ENCODE measurements around the gene KRTAP13-1.

KRTAP13-1 gene

GRCh38 chr21:30395731-30396130 is at the start of gene KRTAP13-1:
Gene KRTAP13-1 (plus strand): TSS chr21:30396031. CDS start chr21:30396087, 56 bp downstream.
- no peak for DNase-seq (ENCODE audit: low spot score)

GRCh38 chr21:30348506-30348905 is 47.3 kb upstream of the KRTAP13-1 start, which contains the start of gene KRTAP23-1:
Gene KRTAP23-1 (minus strand): TSS chr21:30348606. CDS start chr21:30348606, 0 bp downstream.
- DNase-seq (ENCODE audit: low spot score), result no peak

DNA sequence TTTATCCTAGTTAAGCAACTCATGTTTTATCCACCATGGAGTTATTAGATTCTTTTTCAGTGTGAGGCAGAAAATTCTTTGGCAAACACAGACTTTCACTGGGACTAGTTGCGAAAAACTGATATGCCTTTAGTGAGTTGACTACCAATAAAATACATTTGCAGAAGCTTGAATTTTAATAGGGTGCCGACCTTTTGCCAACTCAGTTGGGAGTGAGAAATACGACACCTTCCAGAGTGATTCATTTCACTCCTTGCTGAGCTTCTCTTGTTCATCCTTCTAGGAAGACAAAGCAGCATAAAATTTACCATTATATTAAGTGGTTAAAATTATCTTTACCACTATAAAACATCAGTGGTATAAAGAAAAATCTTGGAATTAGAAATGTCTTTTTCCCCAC is 46.3 kb upstream of the KRTAP13-1 start:
- DNase-seq (ENCODE audit: low spot score), result no peak

DNA sequence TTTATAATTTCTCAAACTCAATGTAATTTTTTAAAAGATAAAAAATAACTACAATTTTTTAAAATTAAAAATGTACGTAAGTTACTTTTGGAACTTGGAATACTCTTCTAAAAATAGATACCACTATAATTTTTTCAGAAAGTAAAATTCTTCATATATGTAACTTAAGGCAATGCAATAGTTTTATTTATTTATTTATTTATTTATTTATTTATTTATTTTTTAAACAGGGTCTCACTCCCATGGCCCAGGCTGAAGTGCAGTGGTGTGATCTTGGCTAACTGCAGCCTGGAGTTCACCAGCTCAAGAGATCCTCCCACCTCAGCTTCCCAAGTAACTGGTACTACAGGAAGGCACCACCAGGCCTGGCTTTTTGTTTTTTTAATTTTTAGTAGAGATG is 44.3 kb upstream of the KRTAP13-1 start:
- DNase-seq (ENCODE audit: low spot score), result no peak

DNA sequence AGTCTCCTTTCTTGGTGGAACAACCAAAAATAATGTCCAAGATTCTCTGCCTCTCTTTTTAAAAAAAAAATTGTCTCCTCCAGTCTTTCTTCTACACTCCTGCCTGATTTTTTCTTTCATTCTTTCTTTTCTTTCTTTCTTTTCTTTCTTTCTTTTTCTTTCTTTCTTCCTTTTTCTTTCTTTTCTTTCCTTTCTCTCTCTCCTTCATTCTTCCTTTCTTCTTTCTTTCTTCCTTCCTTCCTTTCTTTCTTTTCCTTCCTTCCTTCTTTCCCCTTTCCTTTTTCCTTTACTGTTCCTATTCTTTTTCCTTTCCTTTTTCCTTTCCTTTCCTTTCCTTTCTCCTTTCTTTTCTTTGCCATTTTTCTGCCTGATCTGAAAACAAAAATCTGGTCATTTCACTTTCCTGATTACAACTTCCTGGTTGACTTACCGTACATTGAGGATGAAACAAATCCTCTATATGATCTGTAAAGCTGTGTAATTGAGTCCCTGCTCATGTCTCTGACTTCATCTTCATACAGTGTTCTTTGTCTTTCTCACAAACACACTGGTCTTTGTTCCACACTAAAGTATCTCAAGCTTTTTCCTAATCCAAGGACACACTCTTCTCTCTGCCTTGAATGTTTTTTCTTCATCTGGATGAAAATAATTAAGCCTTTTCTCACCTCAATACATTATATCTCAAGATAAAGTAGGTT is 41.4 kb upstream of the KRTAP13-1 start:
- DNase-seq (ENCODE audit: low spot score), result no peak

DNA sequence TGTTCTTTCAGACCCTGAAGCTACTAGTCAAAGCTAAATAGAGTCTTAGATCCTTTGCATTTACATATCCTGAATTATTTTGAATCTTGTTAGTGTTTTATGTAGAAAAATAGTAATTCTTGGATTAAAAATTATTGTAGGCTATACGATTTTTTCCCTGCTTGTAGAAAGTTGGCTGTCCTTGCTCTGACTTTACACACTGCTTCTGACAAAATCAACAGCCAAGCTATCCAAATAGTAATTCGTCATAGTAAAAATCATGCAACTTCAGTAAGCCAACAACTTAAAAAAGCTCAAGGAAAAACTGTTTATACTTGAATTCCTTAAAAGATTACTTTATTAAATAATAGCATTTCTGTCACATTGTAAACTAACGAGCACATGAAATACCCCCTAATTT is 39.9 kb upstream of the KRTAP13-1 start:
- DNase-seq (ENCODE audit: low spot score), result no peak

- no peak for DNase-seq (ENCODE audit: low spot score)
Measured at GRCh38 chr21:30372139-30372770, 23.6 kb upstream of the KRTAP13-1 start, which contains the start of gene KRTAP13-2. Gene KRTAP13-2 (minus strand): TSS chr21:30372271. CDS start chr21:30372213, 58 bp downstream.

- no peak for DNase-seq (ENCODE audit: low spot score)
Measured at GRCh38 chr21:30382201-30382600, 13.6 kb upstream of the KRTAP13-1 start.

DNA sequence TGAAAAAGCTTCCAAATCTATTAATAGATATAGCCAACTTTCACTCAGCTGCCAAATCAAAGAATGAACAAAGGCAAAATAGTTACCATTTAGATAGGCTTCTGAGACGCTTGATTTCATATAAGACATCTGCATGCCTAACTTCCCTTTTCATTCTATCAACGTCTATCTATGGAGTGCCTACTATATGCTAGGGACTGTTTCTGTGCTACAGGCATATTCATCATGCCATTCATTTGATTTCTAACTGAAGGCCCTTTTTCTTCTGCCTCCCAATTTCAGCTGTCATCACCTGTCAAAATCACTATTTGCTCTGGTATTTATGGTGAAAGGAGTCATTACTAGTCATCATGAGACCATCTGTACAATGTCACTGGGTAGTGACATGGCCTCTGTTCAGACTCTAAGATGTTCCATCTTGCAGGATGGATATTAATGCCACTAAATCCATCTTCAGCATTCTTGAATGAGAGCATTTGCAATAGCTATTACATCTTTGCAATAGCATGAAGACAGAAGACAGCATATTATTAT is 4.3 kb upstream of the KRTAP13-1 start:
- DNase-seq (ENCODE audit: low spot score), result no peak

DNA sequence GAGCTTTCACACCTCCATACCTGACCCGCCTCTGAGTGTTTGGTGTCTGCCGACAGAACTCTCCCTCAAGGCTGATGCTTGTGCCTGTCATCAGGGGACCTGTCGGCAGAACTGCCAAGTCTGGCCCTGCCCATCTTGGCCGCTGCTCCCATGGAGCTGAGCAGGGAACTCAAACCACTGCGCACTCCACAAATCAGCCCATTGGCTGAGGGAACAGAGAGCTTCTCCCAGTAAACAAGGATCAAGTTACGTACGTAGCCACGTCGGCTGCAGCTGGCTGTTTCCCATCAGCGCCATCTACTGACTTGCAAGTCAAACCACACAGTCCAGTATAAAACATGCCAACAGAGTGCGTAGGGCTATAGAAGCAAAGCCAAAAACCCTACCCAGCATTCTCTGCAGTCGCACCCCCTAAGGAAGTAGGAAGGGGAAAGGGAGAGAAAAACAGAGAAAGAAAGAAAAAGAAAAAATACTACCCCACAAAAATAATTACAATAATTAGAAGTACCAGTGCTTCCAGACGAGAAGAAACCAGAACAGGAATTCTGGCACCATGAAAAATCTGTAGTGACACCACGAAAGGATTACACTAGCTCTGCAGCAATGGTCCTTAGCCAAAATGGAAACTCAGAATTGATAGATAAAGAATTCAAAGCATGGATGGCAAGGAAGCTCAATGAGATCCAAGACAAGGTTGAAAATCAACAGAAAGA is 13.1 kb downstream of the KRTAP13-1 start:
- DNase-seq (ENCODE audit: low spot score), result peak; percentile 1

DNA sequence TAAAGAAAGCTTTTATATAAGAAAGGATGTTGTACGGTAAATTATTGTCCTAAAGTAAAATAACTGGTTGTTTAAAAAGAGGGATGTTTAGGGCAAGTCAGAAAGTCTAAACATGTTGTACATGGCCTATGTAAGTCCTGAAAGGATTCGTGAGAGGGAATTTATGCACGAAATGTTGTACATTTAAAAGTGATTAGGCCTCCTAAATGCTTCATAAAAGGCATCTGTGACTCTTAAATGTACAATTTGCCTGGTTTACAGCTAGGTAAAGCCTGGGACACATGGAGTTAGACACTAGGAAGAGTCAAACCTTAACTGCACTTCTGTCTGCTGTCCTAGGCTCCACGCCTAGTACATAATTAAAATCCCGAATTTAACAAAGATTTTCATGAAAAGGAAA is 20.2 kb downstream of the KRTAP13-1 start:
- no peak for DNase-seq (ENCODE audit: low spot score)

DNA sequence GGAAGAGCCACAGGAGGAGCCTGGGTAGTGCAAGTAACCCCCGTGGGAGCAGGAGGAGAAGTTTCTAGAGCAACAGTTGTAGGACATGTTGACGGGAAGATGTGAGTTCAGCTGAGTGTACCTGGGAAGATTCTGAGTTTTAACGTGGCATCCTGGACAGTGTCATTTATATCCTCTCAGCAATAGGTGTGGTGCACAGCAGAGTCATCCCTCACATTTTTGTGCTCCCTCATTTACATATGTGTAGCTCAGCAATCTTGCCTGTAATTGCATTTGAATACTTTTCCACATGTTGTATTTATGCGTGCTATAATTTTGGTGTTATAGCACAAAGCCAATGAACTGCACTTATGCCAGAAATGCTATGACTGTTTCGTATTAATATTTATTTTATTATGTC is 30.0 kb downstream of the KRTAP13-1 start, which contains the start of gene KRTAP13-3:
Gene KRTAP13-3, minus strand, starts transcription at position 101 of the 400 bp plus-strand sequence. Its CDS starts 14 bp downstream, at position 87.
- DNase-seq (ENCODE audit: low spot score), result no peak

- DNase-seq (ENCODE audit: low spot score), result no peak
Measured at GRCh38 chr21:30426731-30427130, 30.9 kb downstream of the KRTAP13-1 start.

DNA sequence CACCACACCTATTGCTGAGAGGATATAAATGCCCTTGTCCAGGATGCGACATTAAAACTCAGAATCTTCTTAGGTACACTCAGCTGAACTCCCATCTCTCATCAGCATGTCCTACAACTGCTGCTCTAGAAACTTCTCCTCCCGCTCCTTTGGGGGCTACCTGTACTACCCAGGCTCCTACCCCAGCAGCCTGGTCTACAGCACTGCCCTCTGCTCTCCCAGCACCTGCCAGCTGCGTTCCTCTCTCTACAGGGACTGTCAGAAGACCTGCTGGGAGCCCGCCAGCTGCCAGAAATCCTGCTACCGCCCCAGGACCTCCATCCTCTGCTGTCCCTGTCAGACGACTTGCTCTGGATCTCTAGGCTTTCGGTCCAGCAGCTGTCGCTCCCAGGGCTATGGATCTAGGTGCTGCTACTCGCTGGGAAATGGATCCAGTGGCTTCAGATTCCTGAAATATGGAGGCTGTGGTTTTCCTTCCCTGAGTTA is 34.4 kb downstream of the KRTAP13-1 start, which contains the start of gene KRTAP13-4:
Gene KRTAP13-4, plus strand, starts transcription at position 51 of the 486 bp plus-strand sequence. Its CDS starts 56 bp downstream, at position 107.
- no peak for DNase-seq (ENCODE audit: low spot score)

DNA sequence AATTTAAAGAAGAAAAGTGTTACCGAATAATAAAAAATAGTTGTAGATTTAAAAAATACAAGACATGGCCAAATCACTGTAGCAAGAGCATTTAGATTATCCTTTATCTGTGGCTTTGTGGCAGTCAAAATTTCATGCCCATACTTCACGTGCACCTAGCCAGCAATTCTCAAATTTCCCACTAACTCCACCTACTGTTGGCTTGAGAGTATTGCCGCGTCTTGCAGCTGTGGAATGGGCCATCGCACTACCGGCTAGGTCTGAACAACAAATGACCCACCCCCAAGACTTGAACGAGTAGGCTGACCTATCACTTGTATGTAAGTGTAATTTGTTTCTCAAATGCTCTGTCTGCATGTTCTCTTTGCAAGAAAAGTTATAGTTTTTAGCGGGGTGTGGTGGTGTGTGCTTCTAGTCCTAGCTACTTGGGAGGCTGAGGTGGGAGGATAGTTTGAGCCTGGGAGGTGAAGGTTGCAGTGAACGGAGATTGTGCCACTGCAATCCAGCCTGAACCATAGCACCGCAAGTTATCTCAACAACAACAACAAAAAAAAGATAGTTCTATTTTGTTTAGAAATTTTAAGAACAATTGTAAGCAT is 38.3 kb downstream of the KRTAP13-1 start:
- peak; percentile 2 for DNase-seq (ENCODE audit: low spot score)

GRCh38 chr21:30437010-30437565 is 41.3 kb downstream of the KRTAP13-1 start:
- no peak for DNase-seq (ENCODE audit: low spot score)

DNA sequence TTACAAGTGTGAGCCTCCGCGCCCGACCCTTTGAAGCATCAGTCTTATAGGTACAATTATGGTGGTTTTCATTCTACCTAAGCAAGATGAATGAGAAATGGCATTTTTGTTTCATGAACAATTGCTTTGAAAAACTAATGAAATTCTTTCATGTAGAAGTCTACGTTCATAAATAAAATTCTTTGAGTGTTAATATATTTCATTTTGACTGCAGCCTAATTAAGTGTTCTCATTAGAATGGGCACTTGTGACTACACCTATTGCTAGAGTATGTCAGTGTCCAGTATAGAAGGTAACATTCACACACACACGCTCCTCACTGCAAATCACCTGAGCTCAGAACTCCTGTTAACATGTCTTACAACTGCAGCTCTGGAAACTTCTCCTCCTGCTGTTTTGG is 44.1 kb downstream of the KRTAP13-1 start, which contains the start of gene KRTAP15-1:
Gene KRTAP15-1, plus strand, starts transcription at position 301 of the 400 bp plus-strand sequence. Its CDS starts 53 bp downstream, at position 354.
- DNase-seq (ENCODE audit: low spot score), result no peak

GRCh38 chr21:30443226-30443625 is 47.4 kb downstream of the KRTAP13-1 start:
- no peak for DNase-seq (ENCODE audit: low spot score)

DNA sequence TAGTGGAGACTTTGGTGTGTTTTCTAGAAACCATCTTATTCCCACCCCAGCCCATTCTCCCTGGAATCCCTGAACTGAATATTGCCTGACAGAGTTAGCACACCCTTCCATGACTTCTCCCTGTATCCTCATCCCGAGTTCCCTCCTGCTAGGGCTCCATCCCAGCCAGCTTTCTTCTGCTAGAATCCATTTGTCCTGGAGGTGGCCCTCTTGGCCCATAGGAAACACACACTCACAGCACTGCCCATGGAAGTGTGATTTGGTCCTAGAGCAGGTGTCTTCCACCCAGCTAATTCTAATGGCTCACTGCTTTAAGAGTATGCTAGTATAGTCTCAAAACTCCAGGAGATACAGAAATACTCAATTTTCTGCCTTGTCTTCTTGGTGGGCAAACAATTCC is 48.4 kb downstream of the KRTAP13-1 start:
- DNase-seq (ENCODE audit: low spot score), result no peak
